T47D (cell line): ENCODE measurements around the gene ENOX1.
A peak's percentile ranks its signal among the peaks of the same experiment; 100 is the strongest.

ENCODE experiments used
- DNase-seq, 2 experiments: peaks; one replicate each; pipeline versions ENCODE4 v3.0.0 to v3.0.0-alpha.2; 2011 to 2012; ENCODE audit warnings: low read depth in 1 of 2, low spot score in 1 of 2
- JUND ChIP-seq: IDR thresholded peaks from 2 replicates; pipeline ENCODE4 v1.6.1; 2012; ENCODE audit warnings: low read depth
- in situ Hi-C: cut with HindIII; loops from 2 replicates; pipeline ENCODE4 v1.10.0; 2016; ENCODE audit warnings: low sequenced_read_pairs, low pct_unique_long_range_greater_than_20kb

The ENOX1 gene

DNA sequence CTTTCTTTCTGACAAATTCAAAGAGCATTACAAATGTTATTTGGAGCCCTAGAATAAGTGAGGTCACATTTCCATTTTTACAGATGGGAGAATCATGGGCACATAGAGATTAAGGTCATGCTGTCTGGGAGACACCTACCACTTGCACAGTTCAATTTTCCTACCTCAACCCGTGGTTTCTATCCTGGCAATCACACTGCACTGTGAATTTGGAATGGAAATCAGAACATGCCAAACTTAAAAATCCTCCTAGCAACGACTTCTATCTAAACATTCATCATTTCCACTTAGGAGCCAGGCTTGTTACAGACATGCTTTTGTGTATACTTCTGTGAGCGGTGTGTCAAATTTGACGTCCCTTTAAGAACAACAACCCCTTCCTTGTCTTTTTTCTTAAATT, 511.9 kb downstream of the ENOX1 start:
- DNase-seq = no peak
- in situ Hi-C loops = no loop called here
- TF ChIP-seq JUND = no peak

- TF ChIP-seq JUND = no peak
- no peak for DNase-seq
- in situ Hi-C loops = no loop called here
Measured at GRCh38 chr13:43273362-43273761, 513.4 kb downstream of the ENOX1 start.

- in situ Hi-C loops = no loop called here
- no peak for DNase-seq
- no peak for TF ChIP-seq JUND
Measured at GRCh38 chr13:43272851-43273250, 513.9 kb downstream of the ENOX1 start.

DNA sequence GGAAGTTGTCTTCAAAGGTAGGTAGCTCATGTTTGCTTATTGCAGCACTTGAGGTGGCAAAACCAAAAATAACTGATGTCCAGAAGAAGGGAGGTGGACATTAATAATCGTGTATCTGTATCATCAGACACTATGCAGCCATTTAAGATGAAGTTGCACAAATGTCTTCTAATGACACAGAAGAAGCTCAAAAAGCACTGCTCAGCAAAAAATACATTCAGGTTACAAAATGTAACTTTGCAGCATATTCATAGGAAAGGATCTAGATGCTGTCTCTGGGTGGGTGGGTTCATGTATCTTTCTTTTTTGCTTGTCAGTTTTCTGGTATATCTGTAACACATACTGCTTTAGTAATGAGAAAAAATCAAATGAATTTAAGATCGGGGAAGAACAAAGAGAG, 515.6 kb downstream of the ENOX1 start:
- DNase-seq = no peak
- in situ Hi-C loops = no loop called here
- no peak for TF ChIP-seq JUND

DNA sequence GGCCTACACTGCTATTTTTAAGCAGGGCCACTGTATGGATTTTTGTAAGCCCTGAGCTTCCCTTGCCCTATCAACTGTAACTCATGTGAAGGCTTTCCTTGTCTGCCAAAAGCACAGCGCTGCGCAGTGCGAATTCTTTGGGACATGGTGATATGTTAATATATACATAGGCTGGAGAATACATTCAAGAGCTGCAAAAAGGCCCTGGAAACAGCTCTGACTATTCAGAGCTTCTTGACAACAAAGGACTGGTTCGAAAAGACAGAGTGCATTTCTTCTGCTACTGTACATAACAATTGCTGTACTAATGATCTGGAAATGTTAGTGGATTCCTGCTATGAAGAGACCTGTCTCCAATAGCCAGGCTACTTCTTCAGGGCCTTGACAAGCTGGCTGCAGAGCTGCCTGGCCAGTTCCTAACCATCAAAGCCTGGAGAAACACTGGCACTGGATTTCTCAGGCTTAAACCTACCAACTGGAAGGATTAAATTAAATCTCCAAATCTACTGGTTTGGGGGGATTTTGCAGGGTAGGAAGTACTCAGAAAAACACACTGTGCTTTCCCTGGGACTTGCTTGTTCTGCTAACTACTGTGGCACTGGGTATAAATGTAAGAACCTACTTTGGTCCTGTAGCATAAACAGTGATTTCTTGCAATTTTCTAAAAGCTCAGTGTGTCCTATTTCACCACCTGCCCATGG, 516.5 kb downstream of the ENOX1 start:
- no peak for TF ChIP-seq JUND
- in situ Hi-C loops = no loop called here
- peak in 1 of 2 experiments; percentile 19 for DNase-seq

DNA sequence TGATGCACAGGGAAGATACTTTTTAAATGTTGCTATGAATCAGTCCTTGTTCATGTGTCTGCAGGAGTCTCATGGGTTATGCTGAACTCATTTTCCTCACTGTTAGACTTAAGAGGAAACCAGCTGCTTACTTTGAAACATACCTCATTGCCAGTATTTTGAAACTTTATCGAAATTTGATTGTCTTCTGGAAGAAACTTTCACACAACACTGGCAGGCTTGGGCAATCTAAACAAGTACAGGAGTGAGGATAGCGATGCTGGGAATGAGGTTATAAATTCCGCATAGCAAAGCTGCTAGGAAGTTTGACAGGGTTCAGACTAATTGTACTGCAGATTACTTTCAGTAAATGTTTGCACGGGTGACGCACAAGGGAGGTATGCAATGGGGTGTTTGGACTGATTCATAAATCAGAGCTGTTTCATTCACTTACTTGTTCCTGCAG, 517.7 kb downstream of the ENOX1 start:
- DNase-seq = peak; percentile 31 to 87
- in situ Hi-C loops = no loop called here
- peak; percentile 90 for TF ChIP-seq JUND

- DNase-seq = no peak
- no peak for TF ChIP-seq JUND
- in situ Hi-C loops = no loop called here
Measured at GRCh38 chr13:43268632-43269031, 518.1 kb downstream of the ENOX1 start.

DNA sequence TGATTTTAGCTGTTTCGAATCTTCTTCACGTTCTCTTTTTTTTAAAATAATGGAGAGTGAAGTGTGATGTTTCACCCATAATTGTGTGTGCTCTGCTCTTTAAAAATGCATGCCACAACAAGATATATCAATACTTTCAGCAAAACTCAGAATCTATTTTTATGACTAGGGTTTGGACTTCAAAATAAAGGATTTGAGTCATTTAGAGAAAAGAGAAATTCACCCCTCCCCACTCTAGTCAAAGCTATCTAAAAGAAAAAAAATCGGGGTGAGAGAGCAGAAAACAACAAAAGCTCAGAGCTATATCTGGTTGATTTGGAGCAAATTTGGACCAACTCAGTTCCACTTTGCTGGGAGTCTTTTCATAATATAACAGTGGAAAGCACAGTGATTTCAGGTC, 518.9 kb downstream of the ENOX1 start:
- in situ Hi-C loops = no loop called here
- no peak for DNase-seq
- no peak for TF ChIP-seq JUND

GRCh38 chr13:43266936-43267615, 519.7 kb downstream of the ENOX1 start:
- DNase-seq = no peak
- in situ Hi-C loops = no loop called here
- TF ChIP-seq JUND = no peak

DNA sequence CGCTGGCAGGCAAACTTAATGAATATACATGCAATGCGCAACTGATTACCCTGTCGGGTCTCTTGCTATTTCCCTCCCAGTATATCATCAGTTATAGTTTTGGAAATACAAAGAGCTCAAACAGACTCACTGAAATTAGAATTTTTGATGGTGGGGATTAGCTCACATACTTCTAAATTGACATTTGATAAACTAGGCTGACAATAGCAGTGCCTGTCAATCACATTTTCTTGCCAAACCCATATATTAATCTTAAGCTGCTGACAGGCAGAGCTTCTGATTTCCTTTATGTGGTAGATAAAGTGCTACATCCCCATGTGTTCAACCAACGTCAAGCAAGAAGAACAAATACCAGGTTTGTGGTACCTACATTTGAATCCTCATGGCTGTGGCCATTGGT, 521.7 kb downstream of the ENOX1 start:
- in situ Hi-C loops = no loop called here
- no peak for TF ChIP-seq JUND
- DNase-seq = no peak

DNA sequence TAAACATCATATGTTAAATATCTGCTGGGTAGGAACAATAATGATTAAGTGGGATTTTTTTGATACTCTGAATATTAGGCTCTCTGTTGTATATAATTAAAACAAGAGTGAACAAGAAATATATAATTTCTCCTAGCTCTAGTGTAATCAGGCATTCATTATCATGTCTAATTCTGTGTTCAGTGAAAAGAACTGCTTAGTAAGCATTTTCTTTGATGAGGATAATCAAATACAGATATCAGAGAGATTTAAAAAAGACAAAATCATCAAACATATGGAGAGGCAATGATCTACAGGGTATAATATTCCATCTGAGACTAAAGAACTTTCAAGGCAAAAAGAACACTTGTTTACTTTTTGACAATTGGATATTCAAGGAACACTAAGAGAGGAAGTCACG, 522.3 kb downstream of the ENOX1 start:
- TF ChIP-seq JUND = no peak
- DNase-seq = no peak
- in situ Hi-C loops = no loop called here

DNA sequence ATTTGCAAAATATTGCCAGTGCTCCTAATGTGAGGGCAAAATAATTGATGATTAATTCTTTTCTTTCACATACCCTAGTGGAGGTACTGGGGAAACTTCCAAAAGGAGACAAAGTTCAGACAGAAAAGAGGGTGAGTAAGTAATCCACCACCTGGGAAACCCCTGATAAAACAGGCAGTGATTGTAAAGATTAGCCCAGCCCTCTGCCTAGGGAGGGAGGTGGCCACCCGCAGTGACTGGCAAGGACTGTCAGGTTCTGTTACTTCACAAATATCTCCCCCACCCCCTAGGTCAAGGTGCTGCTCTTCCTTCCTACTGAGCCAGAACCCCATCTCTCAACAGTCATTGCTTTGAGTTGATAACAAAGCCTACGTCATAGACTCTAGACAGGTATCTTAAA, 523.7 kb downstream of the ENOX1 start:
- no peak for TF ChIP-seq JUND
- no peak for DNase-seq
- in situ Hi-C loops = no loop called here

DNA sequence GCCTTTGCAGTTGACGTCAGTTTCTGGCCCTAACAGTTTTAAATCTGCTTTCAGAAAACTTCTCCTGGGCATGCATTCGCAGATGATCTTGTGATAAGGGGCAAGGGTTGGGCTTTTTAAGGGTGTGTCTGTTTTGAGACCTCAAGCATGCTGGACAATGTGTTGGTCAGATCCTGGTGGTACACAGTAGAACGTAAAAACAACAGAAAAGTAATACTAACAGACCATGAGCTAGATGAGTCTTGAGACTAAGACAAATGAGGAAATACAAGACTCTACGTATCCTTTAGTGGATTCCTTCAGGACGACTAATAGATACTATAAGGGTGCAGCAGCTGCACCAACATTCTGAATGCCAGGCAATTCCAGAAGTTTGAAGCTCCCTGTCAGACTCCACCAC, 525.8 kb downstream of the ENOX1 start:
- in situ Hi-C loops = no loop called here
- TF ChIP-seq JUND = no peak
- no peak for DNase-seq
